ENCODE data around the gene PTPRD.

PTPRD gene

GRCh38 chr9:10052916-10053315 is 559.9 kb downstream of the PTPRD start:
- TF ChIP-seq SIN3A (IDR thresholded peaks at IDR 0.05; ENCODE audit: borderline replicate concordance, insufficient read depth, low read length) = no peak
- no peak for TF ChIP-seq POLR2AphosphoS5 (IDR thresholded peaks at IDR 0.05; ENCODE audit: low read depth, low read length)
- TF ChIP-seq REST (IDR thresholded peaks at IDR 0.05; ENCODE audit: insufficient read depth in 1 of 2, low read depth in 2 of 2, low read length in 2 of 2) = no peak
- TF ChIP-seq FOXP2 (optimal IDR thresholded peaks at IDR 0.05; ENCODE audit: borderline replicate concordance, extremely low read depth, extremely low read length, insufficient read depth) = no peak
- no peak for TF ChIP-seq TAF1 (IDR thresholded peaks at IDR 0.05; ENCODE audit: borderline replicate concordance, insufficient read depth, low read length)

DNA sequence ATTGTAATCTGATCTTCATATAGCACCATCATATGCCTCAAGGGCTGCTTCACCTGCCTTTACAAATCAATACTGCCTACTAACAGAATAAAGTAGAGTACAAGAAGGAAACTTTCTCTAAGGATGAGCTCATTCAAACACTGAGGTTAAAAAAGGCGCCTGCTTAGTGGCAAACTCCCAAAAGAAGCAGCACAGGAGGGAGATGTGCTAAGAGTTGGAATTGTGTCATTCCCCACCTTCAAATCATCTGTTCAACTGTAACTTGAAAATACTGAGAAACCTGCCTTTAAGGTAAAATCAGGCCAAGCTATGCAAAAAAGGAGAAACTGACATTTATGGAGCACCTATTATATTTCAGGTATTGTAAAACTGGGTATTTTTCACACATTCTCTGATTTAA is 560.6 kb downstream of the PTPRD start:
- TF ChIP-seq FOXP2 (optimal IDR thresholded peaks at IDR 0.05; ENCODE audit: borderline replicate concordance, extremely low read depth, extremely low read length, insufficient read depth) (no peak), SIN3A (IDR thresholded peaks at IDR 0.05; ENCODE audit: borderline replicate concordance, insufficient read depth, low read length) (no peak), REST (IDR thresholded peaks at IDR 0.05; ENCODE audit: insufficient read depth in 1 of 2, low read depth in 2 of 2, low read length in 2 of 2) (no peak), POLR2AphosphoS5 (IDR thresholded peaks at IDR 0.05; ENCODE audit: low read depth, low read length) (no peak)

- TF ChIP-seq REST (IDR thresholded peaks at IDR 0.05; ENCODE audit: insufficient read depth in 1 of 2, low read depth in 2 of 2, low read length in 2 of 2) (no peak), FOXP2 (optimal IDR thresholded peaks at IDR 0.05; ENCODE audit: borderline replicate concordance, extremely low read depth, extremely low read length, insufficient read depth) (no peak), SIN3A (IDR thresholded peaks at IDR 0.05; ENCODE audit: borderline replicate concordance, insufficient read depth, low read length) (no peak), POLR2AphosphoS5 (IDR thresholded peaks at IDR 0.05; ENCODE audit: low read depth, low read length) (no peak), TAF1 (IDR thresholded peaks at IDR 0.05; ENCODE audit: borderline replicate concordance, insufficient read depth, low read length) (no peak)
Measured at GRCh38 chr9:10050016-10050415, 562.8 kb downstream of the PTPRD start.

GRCh38 chr9:10048994-10049393 is 563.8 kb downstream of the PTPRD start:
- TF ChIP-seq TAF1 (IDR thresholded peaks at IDR 0.05; ENCODE audit: borderline replicate concordance, insufficient read depth, low read length) = no peak

DNA sequence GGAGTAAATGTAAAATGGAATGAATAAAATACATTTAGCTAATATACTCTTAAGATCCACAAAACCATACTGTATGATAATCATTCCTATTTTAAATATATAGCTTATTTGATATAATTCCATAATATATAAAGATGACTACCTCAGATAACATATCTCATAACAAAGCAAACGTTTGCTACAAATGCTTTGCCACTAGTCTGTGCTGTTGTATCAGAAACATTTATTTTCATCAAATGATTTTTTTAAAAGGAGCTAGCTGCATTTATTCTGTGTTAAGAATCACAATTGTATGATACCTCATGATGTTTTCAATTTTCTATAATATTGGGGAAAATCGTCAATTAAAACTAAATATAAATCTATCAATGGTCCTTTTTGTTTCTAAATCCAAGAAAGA is 567.2 kb downstream of the PTPRD start:
- TF ChIP-seq POLR2AphosphoS5 (IDR thresholded peaks at IDR 0.05; ENCODE audit: low read depth, low read length) (no peak), SIN3A (IDR thresholded peaks at IDR 0.05; ENCODE audit: borderline replicate concordance, insufficient read depth, low read length) (no peak), FOXP2 (optimal IDR thresholded peaks at IDR 0.05; ENCODE audit: borderline replicate concordance, extremely low read depth, extremely low read length, insufficient read depth) (no peak), REST (IDR thresholded peaks at IDR 0.05; ENCODE audit: insufficient read depth in 1 of 2, low read depth in 2 of 2, low read length in 2 of 2) (no peak), TAF1 (IDR thresholded peaks at IDR 0.05; ENCODE audit: borderline replicate concordance, insufficient read depth, low read length) (no peak)

Measured in PFSK-1 (cell line).